Small intestine (tissue), 7 donors: ENCODE data around the gene GCSAM. TPM values are rescaled to one million over a fixed set of nuclear protein-coding genes. Genes with fewer than 3 reads are reported as not detected.

ENCODE experiments used
- DNase-seq, 2 donors: peaks; one replicate each; pipeline versions ENCODE4 v3.0.0 to v3.0.0-alpha.2; 2013
- FAIRE-seq: peaks from 2 replicates; lab custom pipeline; 2012; peaks lifted over from hg19 to GRCh38; lab: Jason Lieb, UNC
- H3K27ac ChIP-seq, 3 donors: one replicate each; pipeline ENCODE4 v1.5.1; 2013; ENCODE audit warnings: low read length in 2 of 3, mild to moderate bottlenecking in 2 of 3, control low read depth in 1 of 3, inconsistent platforms in 1 of 3, low read depth in 1 of 3, moderate library complexity in 1 of 3
- H3K27me3 ChIP-seq, 3 donors: one replicate each; pipeline ENCODE4 v1.6.1; 2013; ENCODE audit warnings: low read length in 3 of 3, inconsistent platforms in 1 of 3; ENCODE audit not compliant: control insufficient read depth in 3 of 3, insufficient read depth in 3 of 3
- H3K36me3 ChIP-seq, 3 donors: one replicate each; pipeline ENCODE4 v1.6.1; 2013; ENCODE audit warnings: low read length in 3 of 3, inconsistent platforms in 1 of 3, low read depth in 1 of 3, mild to moderate bottlenecking in 1 of 3, moderate library complexity in 1 of 3; ENCODE audit not compliant: control insufficient read depth in 3 of 3, insufficient read depth in 2 of 3
- H3K4me1 ChIP-seq, 3 donors: one replicate each; pipeline ENCODE4 v1.6.1; 2013; ENCODE audit warnings: low read length in 2 of 3, inconsistent platforms in 1 of 3, low read depth in 1 of 3, mild to moderate bottlenecking in 1 of 3, moderate library complexity in 1 of 3; ENCODE audit not compliant: control insufficient read depth in 3 of 3, insufficient read depth in 2 of 3
- H3K4me3 ChIP-seq, 3 donors: one replicate each; pipeline ENCODE4 v1.5.1; 2013; ENCODE audit warnings: low read length in 3 of 3, control low read depth in 1 of 3, inconsistent platforms in 1 of 3, low read depth in 1 of 3, mild to moderate bottlenecking in 1 of 3, moderate library complexity in 1 of 3
- H3K9me3 ChIP-seq, 2 donors: one replicate each; pipeline ENCODE4 v1.6.1; 2013; ENCODE audit warnings: low read depth in 1 of 2, low read length in 1 of 2; ENCODE audit not compliant: control insufficient read depth in 2 of 2, insufficient read depth in 1 of 2
- WGBS, 3 donors: extraction: QIAGEN DNeasy Blood & Tissue Kit; methylation state at CpG; one replicate each; pipeline ENCODE4 v1.1.7; 2013; 5-methylcytosine and 5-hydroxymethylcytosine counted together
- polyA plus RNA-seq, 4 donors: library from polyadenylated mRNA; stranded (reverse) in 3 of 4; unstranded in 1 of 4; fragments of 200-250 nt in 3 of 4; fragments of 120-200 nt in 1 of 4; gene quantifications; one replicate each; pipeline versions ENCODE4 v1.2.1 to v1.2.3, GENCODE V29; 2013
- donor health status: healthy with polysubstance abuse.
- donor health status: control.
- donor health status: control.
- donor health status: Bipolar disorder and iron deficiency.
- donor health status: healthy.

The GCSAM gene
- polyA plus RNA-seq, 4 donors = 0.54 to 4.2 (median 1.3) TPM; not detected in 1

- Histone ChIP-seq H3K4me3 (no peak overlapping the region), H3K4me1 (peaks cover 0 to 5% (median 0%) of the 10 kb centered on the region in 3 donors), H3K9me3 (no peaks in the 10 kb centered on the region), H3K27ac (peak overlapping the region in 1 of 3 donors; percentile 45), H3K27me3 (no peaks in the 10 kb centered on the region), H3K36me3 (peaks cover 0 to 2% (median 0%) of the 10 kb centered on the region in 3 donors)
- DNase-seq = no peak
- no peak for FAIRE-seq
- 85 to 94% (median 90%) methylated on average over 4 to 5 of the region's 5 CpGs for WGBS, 3 donors
Measured at GRCh38 chr3:112133626-112134334, 732 bp upstream of the GCSAM start.

GRCh38 chr3:112132554-112132953 is 494 bp downstream of the GCSAM start:
- no peaks in the 10 kb centered on the region for H3K27me3 ChIP-seq
- H3K4me3 ChIP-seq = peak overlapping the region in 1 of 3 donors; percentile 1
- WGBS, 3 donors = 61 to 80% (median 76%) methylated on average over 1 of the region's 1 CpG
- H3K4me1 ChIP-seq = peaks cover 0 to 5% (median 0%) of the 10 kb centered on the region in 3 donors
- H3K36me3 ChIP-seq = peaks cover 0 to 2% (median 0%) of the 10 kb centered on the region in 3 donors
- FAIRE-seq (no peak), DNase-seq (no peak)
- no peaks in the 10 kb centered on the region for H3K9me3 ChIP-seq
- H3K27ac ChIP-seq = no peak overlapping the region

DNA sequence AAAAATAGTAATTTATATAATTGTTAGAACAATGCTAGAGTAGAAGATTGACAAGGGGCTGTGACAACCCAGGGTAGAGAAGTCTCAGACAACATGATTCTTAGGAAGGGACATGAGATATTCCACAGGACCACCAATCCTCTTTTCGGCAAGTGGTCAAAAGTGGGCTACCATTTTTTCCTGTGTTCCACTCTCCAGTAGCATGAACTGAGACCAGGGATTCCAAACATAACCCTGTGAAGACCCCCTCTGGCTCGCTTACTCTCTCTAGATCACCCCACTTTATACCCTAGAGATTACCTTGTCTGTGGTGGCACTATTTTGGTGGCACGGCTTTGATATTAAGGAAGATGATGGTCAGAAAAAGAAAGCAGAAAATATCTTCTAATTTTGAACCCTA is 960 bp downstream of the GCSAM start:
- Histone ChIP-seq H3K4me1 (peaks cover 0 to 5% (median 0%) of the 10 kb centered on the region in 3 donors), H3K27me3 (no peaks in the 10 kb centered on the region), H3K4me3 (no peak overlapping the region), H3K27ac (peak overlapping the region in 1 of 3 donors; percentile 42), H3K9me3 (no peaks in the 10 kb centered on the region), H3K36me3 (peaks cover 0 to 2% (median 0%) of the 10 kb centered on the region in 3 donors)
- no peak for DNase-seq
- FAIRE-seq = no peak
- 81 to 88% (median 87%) methylated on average over 3 of the region's 3 CpGs for WGBS, 3 donors

GRCh38 chr3:112131111-112131510 is 1.9 kb downstream of the GCSAM start:
- 84 to 94% (median 90%) methylated on average over 3 of the region's 3 CpGs for WGBS, 3 donors
- FAIRE-seq = no peak
- DNase-seq = no peak
- H3K4me3 ChIP-seq = no peak overlapping the region
- no peaks in the 10 kb centered on the region for H3K9me3 ChIP-seq
- peaks cover 0 to 5% (median 0%) of the 10 kb centered on the region in 3 donors for H3K4me1 ChIP-seq
- H3K27me3 ChIP-seq = no peaks in the 10 kb centered on the region
- no peak overlapping the region for H3K27ac ChIP-seq
- peaks cover 0 to 2% (median 0%) of the 10 kb centered on the region in 3 donors for H3K36me3 ChIP-seq

DNA sequence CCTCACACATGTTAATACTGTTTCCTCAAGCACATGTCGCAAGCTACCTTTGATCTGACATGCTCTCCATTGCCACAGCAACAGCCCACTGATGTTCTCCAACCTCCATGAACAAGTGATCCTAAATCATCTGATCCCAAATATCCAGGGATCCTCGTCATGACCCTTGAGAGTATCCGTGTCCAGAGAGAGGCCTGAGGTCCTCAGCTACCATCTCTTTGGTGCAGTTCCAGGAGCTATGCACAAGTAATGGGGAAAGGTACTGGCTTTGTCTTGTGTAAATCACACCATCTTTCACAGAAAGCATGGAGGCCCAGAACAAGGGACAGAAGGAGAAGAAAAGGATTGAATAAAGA is 2.4 kb downstream of the GCSAM start:
- peaks cover 0 to 2% (median 0%) of the 10 kb centered on the region in 3 donors for H3K36me3 ChIP-seq
- no peak overlapping the region for H3K4me3 ChIP-seq
- no peaks in the 10 kb centered on the region for H3K27me3 ChIP-seq
- DNase-seq (no peak), FAIRE-seq (no peak)
- H3K9me3 ChIP-seq = no peaks in the 10 kb centered on the region
- no peak overlapping the region for H3K27ac ChIP-seq
- H3K4me1 ChIP-seq = peaks cover 0 to 5% (median 0%) of the 10 kb centered on the region in 3 donors
- WGBS, 3 donors = 86 to 99% (median 92%) methylated on average over 3 of the region's 3 CpGs

DNA sequence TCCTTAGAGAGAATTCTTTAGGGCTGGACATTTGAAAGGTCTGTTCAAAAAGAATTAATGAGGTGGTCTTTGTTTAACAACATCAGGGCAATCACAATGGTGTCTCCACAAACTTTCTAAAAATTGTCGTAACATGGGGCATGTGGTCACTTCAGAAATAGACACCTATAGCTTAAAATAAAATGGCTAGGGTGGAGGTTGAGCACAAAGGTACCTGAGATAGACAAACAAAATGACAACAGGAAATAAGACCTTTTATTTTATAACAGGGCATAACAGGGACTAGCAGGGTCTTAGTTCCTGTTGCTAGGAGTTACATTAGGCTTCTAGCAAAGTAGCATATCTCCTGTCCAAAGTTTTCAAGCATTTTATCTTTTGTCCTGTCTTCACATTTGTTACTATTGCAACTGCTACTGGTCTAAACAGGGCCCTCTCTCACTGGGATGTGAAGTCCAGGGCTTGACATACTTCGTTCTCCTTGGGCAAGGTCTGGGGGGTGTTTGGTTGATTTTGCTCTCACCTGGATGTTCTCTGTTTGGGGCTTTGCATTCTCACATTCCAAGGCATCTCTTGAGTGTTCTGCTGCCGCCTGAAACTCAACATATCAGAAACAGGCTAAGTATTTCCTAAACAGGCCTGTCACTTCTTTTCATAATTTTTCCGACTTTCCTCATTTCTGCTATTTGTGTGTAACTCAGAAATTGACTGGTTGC is 3.0 kb downstream of the GCSAM start:
- Histone ChIP-seq H3K9me3 (no peaks in the 10 kb centered on the region), H3K36me3 (peaks cover 0 to 2% (median 0%) of the 10 kb centered on the region in 3 donors), H3K27ac (peak overlapping the region in 1 of 3 donors; percentile 22), H3K27me3 (no peaks in the 10 kb centered on the region), H3K4me3 (no peak overlapping the region), H3K4me1 (peaks cover 0 to 4% (median 0%) of the 10 kb centered on the region in 3 donors)
- DNase-seq = no peak
- FAIRE-seq = no peak
- 86 to 95% (median 94%) methylated on average over 4 of the region's 4 CpGs for WGBS, 3 donors

DNA sequence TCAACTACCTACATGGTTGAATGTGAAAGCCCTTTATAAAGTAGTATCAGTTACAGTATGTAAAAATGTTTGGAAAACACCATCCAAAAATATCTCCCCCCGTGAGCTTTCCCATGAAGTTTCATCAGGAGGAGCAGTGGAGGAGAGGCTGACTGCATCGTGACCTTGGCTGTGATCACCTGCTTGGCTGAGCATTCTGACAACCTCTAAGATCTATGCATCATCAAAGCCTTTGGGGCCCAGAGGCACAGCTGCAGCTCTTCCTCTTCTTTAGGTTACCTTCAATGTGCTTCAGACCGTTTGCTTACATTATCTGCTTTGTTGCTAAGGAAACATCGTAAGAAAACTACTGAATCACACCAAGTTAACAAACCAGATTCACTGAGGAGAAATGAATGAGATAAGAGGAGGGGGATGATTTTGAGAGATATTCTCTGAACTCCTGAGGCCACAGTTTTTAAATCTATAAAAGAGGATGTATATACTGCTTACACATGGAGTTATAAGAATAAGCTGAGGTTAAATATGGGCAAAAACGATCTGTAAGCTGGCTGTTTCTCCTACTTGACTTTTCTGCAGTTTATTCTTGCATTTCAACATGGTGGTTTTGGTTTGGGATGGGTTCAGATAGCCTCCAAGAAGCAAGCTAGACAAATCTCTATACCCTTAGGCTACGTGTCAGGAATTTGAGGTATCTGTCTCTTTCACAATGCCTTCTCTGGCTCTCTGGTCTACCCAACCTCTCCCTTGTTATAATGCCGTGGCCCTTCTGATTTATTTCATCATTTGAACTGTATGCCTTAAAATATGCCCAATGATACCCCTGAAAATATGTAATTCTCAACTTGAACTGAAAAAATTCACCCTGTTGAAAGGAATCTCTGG is 4.0 kb downstream of the GCSAM start:
- no peaks in the 10 kb centered on the region for H3K9me3 ChIP-seq
- H3K27me3 ChIP-seq = no peaks in the 10 kb centered on the region
- DNase-seq (no peak), FAIRE-seq (no peak)
- H3K4me3 ChIP-seq = no peak overlapping the region
- H3K4me1 ChIP-seq = no peaks in the 10 kb centered on the region
- WGBS, 3 donors = 59 to 66% (median 65%) methylated on average over 7 of the region's 7 CpGs
- peak overlapping the region in 1 of 3 donors; percentile 39 for H3K27ac ChIP-seq
- peaks cover 0 to 4% (median 0%) of the 10 kb centered on the region in 3 donors for H3K36me3 ChIP-seq
